Stimulated activated effector memory CD8-positive, alpha-beta T cell treated with anti-CD3 and anti-CD28 coated beads, Interleukin-12 subunit alpha, Interleukin-12 subunit beta, amount 100 ng/mL, for 72 hours (primary cell): ENCODE data around the gene SAMD11.
A peak's percentile ranks its signal among the peaks of the same experiment; 100 is the strongest.

Source experiments
- ATAC-seq: fragments of 150-1000 bp; cut with Tn5 transposase; 2 replicates; pipeline ENCODE4 v1.10.0; 2021
- DNase-seq, 2 donors: peaks; one replicate each; pipeline ENCODE4 v3.0.0; 2021 to 2022; ENCODE audit warnings: low spot score in 2 of 2
- H3K27ac Mint-ChIP-seq: one replicate; pipeline ENCODE4 v1.8.0; 2022; ENCODE audit warnings: mild to moderate bottlenecking, mixed read lengths
- H3K36me3 Mint-ChIP-seq: one replicate; pipeline ENCODE4 v1.8.0; 2022; ENCODE audit warnings: mild to moderate bottlenecking, mixed read lengths
- H3K4me1 Mint-ChIP-seq: one replicate; pipeline ENCODE4 v1.8.0; 2022; ENCODE audit warnings: mixed read lengths
- H3K4me3 Mint-ChIP-seq: one replicate; pipeline ENCODE4 v1.8.0; 2022; ENCODE audit warnings: mild to moderate bottlenecking, mixed read lengths
- H3K9me3 Mint-ChIP-seq: one replicate; pipeline ENCODE4 v1.8.0; 2022; ENCODE audit warnings: mixed read lengths

The SAMD11 gene

DNA sequence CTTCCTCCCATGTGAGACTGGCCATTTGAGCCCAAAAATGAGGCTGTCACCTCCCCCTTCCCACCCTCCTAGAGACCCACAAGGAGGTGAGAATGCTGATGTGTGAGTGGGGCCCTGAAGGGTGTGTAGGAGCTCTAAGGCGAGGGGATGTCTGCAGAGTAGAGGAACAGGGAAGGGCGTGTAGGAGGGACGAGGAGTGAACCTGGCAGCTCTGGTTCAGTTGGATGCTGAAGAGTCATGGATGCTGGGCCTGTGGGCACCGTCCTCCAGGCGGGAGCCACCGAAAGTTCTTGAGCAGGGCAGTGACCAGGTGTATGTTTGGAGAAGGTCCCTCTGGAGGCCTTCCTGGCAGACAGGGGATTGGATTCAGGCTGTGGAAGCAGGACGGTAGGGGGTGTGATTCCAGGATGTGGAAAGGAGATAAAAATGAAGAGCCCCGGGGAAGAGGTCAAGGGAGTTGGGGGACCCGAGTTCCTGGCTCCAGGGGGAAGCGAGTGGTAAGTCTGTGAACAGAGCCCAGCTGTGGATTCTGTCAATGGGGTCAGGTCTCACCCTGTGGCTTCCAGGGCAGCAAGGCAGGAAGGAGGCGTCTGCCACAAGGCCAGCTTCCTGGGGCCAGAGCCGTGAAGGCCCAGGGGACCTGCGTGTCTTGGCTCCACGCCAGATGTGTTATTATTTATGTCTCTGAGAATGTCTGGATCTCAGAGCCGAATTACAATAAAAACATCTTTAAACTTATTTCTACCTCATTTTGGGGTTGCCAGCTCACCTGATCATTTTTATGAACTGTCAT is 7.9 kb downstream of the SAMD11 start:
- Mint-ChIP-seq H3K4me1 (peaks cover 9% of the 10 kb centered on the region), H3K27ac (peak overlapping the region; percentile 73), H3K4me3 (no peak overlapping the region), H3K36me3 (no peaks in the 10 kb centered on the region), H3K9me3 (no peaks in the 10 kb centered on the region)
- ATAC-seq (no peak), DNase-seq (no peak)

DNA sequence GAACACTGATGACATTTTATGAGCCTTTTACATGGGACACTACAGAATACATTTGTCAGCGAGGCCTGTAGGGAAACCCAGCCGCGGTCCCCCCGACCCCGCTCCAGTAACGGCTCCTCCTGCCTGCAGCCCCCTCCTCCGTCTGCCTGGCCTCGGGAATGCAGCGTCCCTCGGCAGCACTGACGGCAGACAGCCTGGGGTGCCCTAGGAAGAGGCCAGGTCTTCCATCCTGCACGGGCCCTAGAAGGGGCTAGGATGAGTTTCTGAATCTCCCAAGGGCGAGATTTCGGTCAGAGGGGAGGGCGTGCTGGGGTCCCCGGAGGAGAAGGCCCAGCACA is 8.4 kb downstream of the SAMD11 start:
- H3K27ac Mint-ChIP-seq, result no peak overlapping the region

DNA sequence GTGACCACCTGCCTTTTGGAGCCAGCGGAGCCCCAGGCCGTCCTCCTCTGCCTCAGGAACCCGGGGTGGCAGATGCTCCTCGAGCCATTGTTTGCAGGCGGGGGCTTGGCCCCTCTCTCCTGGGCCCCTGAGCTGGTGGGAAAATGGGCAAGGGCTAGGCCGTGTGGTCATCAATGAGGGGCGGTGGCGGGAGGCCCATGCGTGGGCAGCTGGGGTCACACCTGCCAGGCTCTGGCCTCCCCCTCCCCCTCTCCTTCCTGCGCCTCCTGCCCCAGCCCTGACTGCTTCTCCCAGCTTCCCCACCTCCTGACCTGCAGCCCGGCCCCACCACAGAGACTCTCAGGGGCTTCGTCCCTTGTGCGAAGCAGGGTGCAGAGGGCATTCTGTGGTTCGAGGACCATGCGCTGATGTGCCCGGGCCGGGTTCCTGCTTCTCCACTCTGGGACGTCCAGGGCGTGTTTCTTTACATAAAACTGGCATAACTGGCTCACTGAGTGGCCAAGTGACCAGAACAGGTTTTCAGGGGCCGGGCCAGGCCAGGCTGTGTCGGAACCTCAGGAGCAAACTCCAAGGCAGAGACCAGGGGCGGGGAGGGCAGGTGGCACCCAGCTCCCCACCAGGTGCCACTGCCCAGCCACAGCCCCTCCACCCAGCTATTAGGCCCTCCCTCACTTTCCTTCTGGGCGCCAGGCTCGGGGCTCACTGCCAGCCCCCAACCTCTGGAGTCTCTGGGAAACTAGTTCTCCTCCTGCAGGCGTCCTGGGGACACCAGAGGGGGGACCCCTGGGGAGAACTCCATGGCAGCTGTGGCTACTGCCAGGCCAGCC is 9.3 kb downstream of the SAMD11 start:
- Mint-ChIP-seq H3K9me3 (no peaks in the 10 kb centered on the region), H3K36me3 (no peaks in the 10 kb centered on the region), H3K27ac (no peak overlapping the region), H3K4me1 (peaks cover 9% of the 10 kb centered on the region), H3K4me3 (no peak overlapping the region)
- DNase-seq, result no peak
- no peak for ATAC-seq

More for the DNA sequence above, 8.4 kb downstream of the SAMD11 start:
- H3K9me3 Mint-ChIP-seq, result no peaks in the 10 kb centered on the region
- ATAC-seq (no peak), DNase-seq (no peak)
- H3K4me3 Mint-ChIP-seq, result no peak overlapping the region
- H3K36me3 Mint-ChIP-seq, result no peaks in the 10 kb centered on the region
- H3K4me1 Mint-ChIP-seq, result peaks cover 9% of the 10 kb centered on the region

DNA sequence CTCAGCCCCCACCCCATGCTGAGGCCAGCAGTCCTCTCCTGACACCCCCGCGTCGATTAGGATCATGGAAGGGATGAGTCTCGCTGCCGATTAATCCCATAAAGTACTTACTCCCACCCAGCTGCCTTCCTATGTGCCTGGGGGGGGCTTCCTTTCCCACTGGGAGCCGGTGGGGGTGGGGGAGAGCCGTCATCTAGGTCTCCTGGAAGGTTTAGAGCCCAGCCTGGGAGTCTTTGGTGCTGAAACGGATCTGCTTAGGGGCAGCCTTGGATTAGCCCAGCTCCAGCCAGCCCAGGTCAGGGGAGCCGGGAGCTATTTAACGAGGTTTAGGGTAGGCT is 9.8 kb downstream of the SAMD11 start:
- H3K4me1 Mint-ChIP-seq, result peaks cover 9% of the 10 kb centered on the region
- H3K36me3 Mint-ChIP-seq, result no peaks in the 10 kb centered on the region
- H3K4me3 Mint-ChIP-seq, result no peak overlapping the region
- no peak for DNase-seq
- H3K27ac Mint-ChIP-seq, result no peak overlapping the region
- no peak for ATAC-seq
- H3K9me3 Mint-ChIP-seq, result no peaks in the 10 kb centered on the region

DNA sequence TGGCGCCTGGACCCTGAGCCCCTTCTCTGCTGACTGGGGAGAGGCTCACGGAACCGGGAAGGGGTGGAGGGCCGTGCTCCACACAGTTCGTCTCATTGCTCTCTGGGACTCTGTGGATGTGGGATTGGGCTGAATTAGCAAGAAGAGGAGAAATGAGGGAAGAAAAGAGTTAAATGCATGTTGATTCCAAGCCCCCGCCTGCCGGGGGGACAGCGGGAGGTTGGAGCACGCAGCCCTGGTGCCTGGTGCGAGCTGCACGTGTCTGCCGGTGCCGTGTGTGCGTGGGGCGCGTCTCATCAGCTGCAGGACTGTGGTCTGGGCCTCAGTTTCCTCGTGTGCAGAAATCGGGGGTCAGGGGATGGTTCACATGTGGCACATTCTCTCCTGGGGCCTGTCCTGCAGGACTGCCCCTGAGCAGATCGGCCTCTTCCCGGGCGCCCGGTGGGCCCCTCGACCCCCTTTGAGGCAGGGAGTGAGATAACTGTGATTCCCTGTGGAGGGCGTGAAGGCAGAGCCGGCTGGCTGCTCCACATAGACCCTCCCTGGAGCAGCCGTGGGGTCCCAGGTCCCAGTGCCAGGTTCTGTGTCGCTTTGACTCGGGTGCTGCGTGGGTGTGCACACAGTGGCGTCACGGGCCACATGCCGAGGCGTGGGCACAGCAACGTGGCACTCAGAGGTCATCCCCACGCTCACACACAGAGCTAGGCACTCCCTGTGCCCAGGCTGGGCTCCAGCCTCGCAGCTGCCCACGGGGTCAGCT is 11.4 kb downstream of the SAMD11 start:
- peak; percentile 14 for ATAC-seq
- no peak overlapping the region for H3K4me3 Mint-ChIP-seq
- no peak overlapping the region for H3K27ac Mint-ChIP-seq
- no peaks in the 10 kb centered on the region for H3K9me3 Mint-ChIP-seq
- no peak for DNase-seq
- H3K36me3 Mint-ChIP-seq, result no peaks in the 10 kb centered on the region
- peaks cover 9% of the 10 kb centered on the region for H3K4me1 Mint-ChIP-seq

DNA sequence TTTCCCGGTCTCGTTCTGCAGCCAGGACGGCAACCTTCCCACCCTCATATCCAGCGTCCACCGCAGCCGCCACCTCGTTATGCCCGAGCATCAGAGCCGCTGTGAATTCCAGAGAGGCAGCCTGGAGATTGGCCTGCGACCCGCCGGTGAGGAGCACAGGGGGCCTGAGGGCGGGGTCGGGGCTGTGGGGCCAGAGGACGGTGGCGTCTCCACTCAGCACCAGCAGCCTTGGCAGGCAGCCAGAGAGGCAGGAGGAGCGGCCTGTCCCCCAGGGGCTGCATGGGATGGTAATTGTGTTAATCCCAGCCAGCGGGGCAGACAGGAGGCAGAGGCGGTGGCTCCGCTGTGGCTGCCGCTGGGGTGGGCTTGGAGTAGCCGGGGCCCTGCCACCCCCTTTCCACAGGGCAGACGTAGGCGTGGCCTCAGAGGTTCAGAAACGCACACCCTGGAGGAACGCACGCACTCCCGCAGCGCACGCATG is 12.1 kb downstream of the SAMD11 start:
- no peaks in the 10 kb centered on the region for H3K36me3 Mint-ChIP-seq
- H3K9me3 Mint-ChIP-seq, result no peaks in the 10 kb centered on the region
- H3K4me3 Mint-ChIP-seq, result no peak overlapping the region
- peaks cover 9% of the 10 kb centered on the region for H3K4me1 Mint-ChIP-seq
- DNase-seq (no peak), ATAC-seq (no peak)
- no peak overlapping the region for H3K27ac Mint-ChIP-seq

DNA sequence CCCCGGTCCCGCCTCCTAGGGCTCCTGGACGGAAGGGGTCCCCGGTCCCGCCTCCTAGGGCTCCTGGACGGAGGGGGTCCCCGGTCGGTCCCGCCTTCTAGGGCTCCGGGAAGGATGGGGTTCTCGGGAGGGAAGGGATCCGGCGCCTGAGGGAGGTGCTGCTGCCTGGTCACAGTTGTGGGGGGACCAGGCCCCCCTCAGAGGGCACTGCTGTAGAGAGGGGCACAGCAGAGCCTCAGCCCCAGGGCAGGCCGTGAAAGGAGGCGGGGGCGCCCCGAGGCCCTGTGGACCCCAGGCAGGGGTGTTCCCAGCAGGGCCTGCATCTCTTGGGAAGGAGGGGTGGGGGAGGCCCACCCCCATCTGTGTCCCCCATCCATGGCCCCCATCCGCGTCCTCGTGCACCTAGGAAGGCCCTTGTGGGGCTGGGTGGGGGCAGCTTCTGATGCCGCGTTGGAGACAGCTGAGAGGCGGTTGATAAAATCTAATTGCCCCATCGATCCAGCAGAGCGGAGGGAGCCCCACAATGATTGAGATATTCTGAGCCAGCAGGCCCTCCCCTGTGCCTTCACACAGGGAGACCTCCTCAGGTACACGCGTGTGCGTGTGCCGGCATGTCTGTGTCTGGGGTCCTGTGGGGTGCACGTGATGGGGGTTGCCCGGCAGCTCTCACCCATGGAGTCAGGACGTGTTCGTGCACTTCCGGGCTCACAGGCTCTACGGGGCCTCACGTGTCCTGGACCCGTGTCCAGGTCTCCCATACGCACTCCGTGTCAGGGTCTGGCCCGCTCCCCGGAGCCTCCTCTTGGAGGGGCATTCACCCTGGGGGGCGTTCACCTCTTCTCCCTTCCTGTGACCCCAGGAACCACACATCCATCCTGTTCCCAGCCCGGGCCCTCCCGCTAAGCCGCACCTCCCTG is 12.9 kb downstream of the SAMD11 start:
- no peaks in the 10 kb centered on the region for H3K9me3 Mint-ChIP-seq
- DNase-seq (no peak), ATAC-seq (no peak)
- no peaks in the 10 kb centered on the region for H3K36me3 Mint-ChIP-seq
- H3K4me3 Mint-ChIP-seq, result no peak overlapping the region
- H3K27ac Mint-ChIP-seq, result no peak overlapping the region
- H3K4me1 Mint-ChIP-seq, result peaks cover 10% of the 10 kb centered on the region

DNA sequence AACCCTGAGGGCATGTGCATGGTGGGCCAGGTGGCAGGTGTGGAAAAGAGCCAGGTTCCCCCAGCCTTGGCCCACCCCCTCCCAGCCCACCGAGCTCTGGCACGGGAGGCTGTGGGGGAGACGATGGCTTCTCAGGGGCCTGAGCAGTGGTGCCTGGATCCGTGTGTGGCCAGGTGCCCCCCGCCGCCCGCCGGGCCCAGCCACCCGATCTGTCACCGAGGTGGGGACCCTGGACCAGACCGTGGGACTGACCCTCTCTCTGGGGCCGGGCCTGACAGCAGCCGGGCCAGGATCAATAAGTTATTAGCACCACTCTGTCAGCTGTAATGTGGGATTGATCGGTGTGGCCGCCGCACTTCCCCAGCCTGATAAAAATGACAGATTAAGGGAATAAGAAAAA is 13.8 kb downstream of the SAMD11 start:
- Mint-ChIP-seq H3K36me3 (no peaks in the 10 kb centered on the region), H3K9me3 (no peaks in the 10 kb centered on the region), H3K27ac (no peak overlapping the region), H3K4me3 (no peak overlapping the region), H3K4me1 (peaks cover 8% of the 10 kb centered on the region)
- ATAC-seq, result no peak
- DNase-seq, result no peak

DNA sequence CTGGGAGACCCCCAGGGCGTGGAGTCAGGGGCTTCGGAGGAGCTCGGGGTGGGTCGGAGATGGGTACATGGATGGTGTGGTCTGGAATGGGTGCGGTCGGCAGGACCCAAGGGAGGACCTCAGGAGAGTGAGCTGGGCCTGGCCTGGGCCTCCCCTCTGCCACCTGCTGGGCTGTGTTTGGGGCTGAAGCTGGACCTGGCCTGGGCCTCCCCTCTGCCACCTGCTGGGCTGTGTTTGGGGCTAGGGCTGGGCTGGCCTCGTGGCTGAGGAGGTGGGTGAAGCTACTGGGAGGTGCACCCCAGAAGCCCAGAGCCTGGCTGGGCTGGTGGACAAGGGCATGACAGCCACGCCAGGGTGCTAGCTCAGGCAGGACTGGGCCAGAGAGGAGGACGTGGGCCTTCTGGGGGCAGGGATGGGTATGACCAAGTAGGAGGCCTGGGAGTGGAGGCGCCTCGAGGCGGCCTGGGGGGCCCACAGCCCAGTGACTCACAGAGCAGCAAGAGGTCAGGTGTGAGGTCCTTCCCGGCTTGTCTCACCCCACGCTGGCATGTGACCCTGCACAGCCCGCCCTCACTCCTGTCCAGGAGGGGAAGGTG is 14.5 kb downstream of the SAMD11 start:
- no peak overlapping the region for H3K27ac Mint-ChIP-seq
- H3K36me3 Mint-ChIP-seq, result no peaks in the 10 kb centered on the region
- no peak for DNase-seq
- no peak overlapping the region for H3K4me3 Mint-ChIP-seq
- peak; percentile 42 for ATAC-seq
- peaks cover 8% of the 10 kb centered on the region for H3K4me1 Mint-ChIP-seq
- no peaks in the 10 kb centered on the region for H3K9me3 Mint-ChIP-seq

DNA sequence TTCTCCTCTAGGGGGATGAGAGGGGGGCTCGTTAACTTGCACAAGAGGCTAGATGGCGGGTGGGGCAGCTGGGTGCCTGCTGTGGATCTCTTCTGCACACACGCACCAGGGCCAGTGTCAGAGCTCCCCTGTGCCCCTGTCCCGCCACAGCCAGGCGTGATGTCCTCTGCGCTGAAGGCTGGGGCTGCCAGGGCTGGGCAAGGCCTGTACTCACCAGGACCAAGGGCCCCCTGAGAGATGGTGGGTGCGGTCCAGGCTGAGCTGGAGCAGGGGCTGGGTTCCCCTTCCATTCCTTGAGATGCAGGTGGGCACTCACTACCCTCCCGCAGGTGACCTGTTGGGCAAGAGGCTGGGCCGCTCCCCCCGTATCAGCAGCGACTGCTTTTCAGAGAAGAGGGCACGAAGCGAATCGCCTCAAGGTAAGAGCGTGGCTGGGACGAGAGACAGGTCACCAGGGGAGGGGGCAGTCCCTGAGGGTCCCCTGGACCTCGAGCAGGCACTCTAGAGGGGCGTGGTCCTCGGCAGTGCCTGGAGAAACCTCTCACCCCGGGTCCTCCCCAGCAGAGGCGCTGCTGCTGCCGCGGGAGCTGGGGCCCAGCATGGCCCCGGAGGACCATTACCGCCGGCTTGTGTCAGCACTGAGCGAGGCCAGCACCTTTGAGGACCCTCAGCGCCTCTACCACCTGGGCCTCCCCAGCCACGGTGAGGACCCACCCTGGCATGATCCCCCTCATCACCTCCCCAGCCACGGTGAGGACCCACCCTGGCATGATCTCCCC is 15.2 kb downstream of the SAMD11 start:
- H3K36me3 Mint-ChIP-seq, result no peaks in the 10 kb centered on the region
- no peak for DNase-seq
- H3K4me1 Mint-ChIP-seq, result peaks cover 8% of the 10 kb centered on the region
- no peak overlapping the region for H3K4me3 Mint-ChIP-seq
- H3K9me3 Mint-ChIP-seq, result no peaks in the 10 kb centered on the region
- H3K27ac Mint-ChIP-seq, result no peak overlapping the region
- no peak for ATAC-seq

DNA sequence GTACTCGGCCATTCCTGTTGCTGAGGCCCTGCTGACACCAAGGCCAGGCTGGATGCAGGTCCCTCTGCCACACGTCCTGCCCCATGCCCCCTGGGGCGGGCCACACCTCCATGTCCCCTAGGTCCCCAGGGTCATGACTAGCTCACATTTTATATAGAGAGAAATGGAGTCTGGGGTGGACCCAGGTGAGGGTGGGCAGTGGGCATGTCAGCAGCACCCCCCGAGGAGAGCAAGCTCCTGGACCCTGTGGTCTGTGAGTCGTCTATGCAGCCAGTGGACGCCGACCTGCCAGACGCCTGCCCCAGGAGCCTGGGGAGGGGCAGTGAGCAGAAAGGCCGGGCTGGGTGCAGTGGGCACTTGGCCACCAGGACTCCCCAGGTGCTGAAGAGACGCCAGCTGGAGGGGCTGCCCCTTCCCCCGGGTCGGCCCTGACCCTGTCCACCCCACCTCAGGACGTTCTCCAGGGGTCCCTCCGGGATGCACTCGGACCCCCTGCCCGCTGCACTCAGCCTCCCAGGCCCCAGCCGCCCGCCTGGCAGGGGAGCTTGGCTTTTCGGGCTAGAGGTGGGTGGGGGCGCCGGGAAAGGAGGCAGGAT is 15.9 kb downstream of the SAMD11 start:
- Mint-ChIP-seq H3K27ac (no peak overlapping the region), H3K36me3 (peaks cover under 1% of the 10 kb centered on the region), H3K4me1 (peaks cover 8% of the 10 kb centered on the region), H3K9me3 (no peaks in the 10 kb centered on the region), H3K4me3 (no peak overlapping the region)
- DNase-seq (no peak), ATAC-seq (no peak)

DNA sequence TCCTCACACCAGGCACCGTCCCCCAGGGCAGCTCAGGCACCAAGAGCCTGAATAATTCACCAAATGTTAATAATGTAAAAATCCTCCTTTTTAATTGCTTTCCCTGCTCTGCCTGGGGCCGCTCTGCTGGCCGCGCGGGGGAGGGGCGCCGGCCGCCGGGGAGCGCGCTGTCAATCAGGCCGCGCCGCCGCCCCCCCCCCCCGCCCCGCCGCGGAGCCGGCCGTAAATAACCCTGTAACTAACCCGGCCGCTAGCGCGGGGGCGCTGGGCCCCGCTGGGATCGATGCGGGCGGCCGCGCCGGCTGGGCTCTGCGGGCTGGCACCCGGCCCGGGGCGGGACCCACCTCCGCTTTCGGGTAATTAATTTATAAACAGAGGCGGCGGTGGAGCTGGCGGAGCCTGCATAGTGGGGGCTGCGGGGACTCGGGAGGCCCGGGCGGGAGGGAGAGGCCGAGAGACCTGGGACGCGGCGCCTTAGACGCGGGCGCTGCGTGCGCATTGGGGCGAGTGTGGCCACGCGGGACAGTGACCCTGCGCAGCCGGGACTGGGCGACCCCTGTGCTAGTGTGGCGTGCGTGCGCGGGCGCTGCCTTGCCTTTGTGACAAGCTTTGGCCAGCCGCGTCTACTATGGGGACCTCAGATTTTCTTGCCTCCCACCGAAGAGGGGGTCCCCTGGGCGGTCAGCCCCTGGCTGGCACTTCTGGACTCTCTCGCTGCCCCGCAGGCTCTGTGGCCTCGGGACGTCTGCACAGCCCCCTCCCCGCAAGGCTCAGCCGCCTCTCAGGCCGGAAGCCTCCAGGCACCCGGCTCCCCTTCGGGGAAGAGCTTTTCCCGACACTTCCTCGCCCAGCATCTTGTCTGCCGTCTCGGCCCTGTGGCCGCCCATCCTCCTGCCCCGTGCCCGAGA is 16.6 kb downstream of the SAMD11 start:
- ATAC-seq, result peak; percentile 2
- Mint-ChIP-seq H3K9me3 (no peaks in the 10 kb centered on the region), H3K27ac (no peak overlapping the region), H3K4me1 (peaks cover 8% of the 10 kb centered on the region), H3K4me3 (peak overlapping the region; percentile 69), H3K36me3 (peaks cover 7% of the 10 kb centered on the region)
- DNase-seq, result no peak
